Endodermal cell (in vitro differentiated cells): ENCODE measurements around the gene SNORC. TPM values are rescaled to one million over a fixed set of nuclear protein-coding genes. Genes with fewer than 3 reads are reported as not detected.

Experiments
- DNase-seq: peaks from one replicate; pipeline ENCODE4 v3.0.0-alpha.2; 2017
- H3K27ac ChIP-seq: 2 replicates; pipeline ENCODE4 v1.5.1; 2013; ENCODE audit warnings: mild to moderate bottlenecking, low read depth, low read length, moderate library complexity
- H3K27me3 ChIP-seq: 2 replicates; pipeline ENCODE4 v1.6.1; 2013; ENCODE audit warnings: mild to moderate bottlenecking, low read length, moderate library complexity; ENCODE audit not compliant: insufficient read depth, control insufficient read depth, poor library complexity, severe bottlenecking
- H3K36me3 ChIP-seq: 2 replicates; pipeline ENCODE4 v1.7.0; 2013; ENCODE audit warnings: mild to moderate bottlenecking, low read length, moderate library complexity; ENCODE audit not compliant: control insufficient read depth, insufficient read depth
- H3K4me1 ChIP-seq: one replicate; pipeline ENCODE4 v1.7.0; 2013; ENCODE audit warnings: low read length; ENCODE audit not compliant: control insufficient read depth, insufficient read depth
- H3K4me3 ChIP-seq: 2 replicates; pipeline ENCODE4 v1.5.1; 2013; ENCODE audit warnings: mild to moderate bottlenecking, low read length, moderate library complexity
- H3K9ac ChIP-seq: 2 replicates; pipeline ENCODE4 v1.6.1; 2013; ENCODE audit warnings: mild to moderate bottlenecking, low read length, moderate library complexity; ENCODE audit not compliant: poor library complexity, severe bottlenecking; ENCODE audit errors: extremely low read depth
- H3K9me3 ChIP-seq: 2 replicates; pipeline ENCODE4 v1.6.1; 2013; ENCODE audit warnings: mild to moderate bottlenecking, low read length, moderate library complexity; ENCODE audit not compliant: control insufficient read depth
- H3K27ac Mint-ChIP-seq: 2 replicates; pipeline ENCODE4 v1.8.0; 2020; ENCODE audit warnings: mixed read lengths
- H3K27me3 Mint-ChIP-seq: 2 replicates; pipeline ENCODE4 v1.8.0; 2021; ENCODE audit warnings: mild to moderate bottlenecking, mixed read lengths; ENCODE audit not compliant: insufficient read depth
- H3K36me3 Mint-ChIP-seq: 2 replicates; pipeline ENCODE4 v1.8.0; 2020; ENCODE audit warnings: low read depth, mixed read lengths
- H3K4me1 Mint-ChIP-seq: 2 replicates; pipeline ENCODE4 v1.8.0; 2020; ENCODE audit warnings: mixed read lengths
- H3K4me3 Mint-ChIP-seq: 2 replicates; pipeline ENCODE4 v1.8.0; 2020; ENCODE audit warnings: mild to moderate bottlenecking, moderate library complexity, mixed read lengths
- H3K9me3 Mint-ChIP-seq: 2 replicates; pipeline ENCODE4 v1.8.0; 2020; ENCODE audit warnings: mild to moderate bottlenecking, mixed read lengths
- CTCF ChIP-seq: fragments of 200-600 bp; sonication (generic); conservative IDR thresholded peaks from 2 replicates; pipeline ENCODE4 v1.5.0; 2021; ENCODE audit warnings: antibody characterized with exemption, mild to moderate bottlenecking
- WGBS, 2 experiments: methylation state at CpG; one replicate each; pipeline versions ENCODE4 v1.1.5 to v1.1.7; 2013; ENCODE audit warnings: missing lambda C conversion rate in 2 of 2, mixed read lengths in 1 of 2; ENCODE audit not compliant: insufficient coverage in 1 of 2, insufficient read length in 1 of 2; 5-methylcytosine and 5-hydroxymethylcytosine counted together
- total RNA-seq, 2 donors: library from RNA; stranded (reverse); fragmentation: NEBNext Ultra II Directional in 1 of 2; extraction: Animal tissue kit (Norgen Biotek cat#: 25700) in 1 of 2; gene quantifications; 2 replicates in 1 of 2; 3 replicates in 1 of 2; pipeline ENCODE4 v1.2.1, GENCODE V29; 2021

SNORC gene
- total RNA-seq, 2 donors from 2014 or later, result 3.6 to 5.0 TPM

GRCh38 chr2:232896720-232897597 is 26.9 kb downstream of the SNORC start:
- Mint-ChIP-seq H3K27me3 (peaks cover 1% of the 10 kb centered on the region), H3K9me3 (no peaks in the 10 kb centered on the region), H3K27ac (no peak overlapping the region), H3K4me1 (peaks cover 6% of the 10 kb centered on the region), H3K36me3 (no peaks in the 10 kb centered on the region), H3K4me3 (no peak overlapping the region)
- 92 to 100% methylated on average over 1 to 8 of the region's 9 CpGs for WGBS, 2 experiments
- Histone ChIP-seq H3K9me3 (no peaks in the 10 kb centered on the region), H3K4me1 (no peaks in the 10 kb centered on the region), H3K27ac (no peak overlapping the region), H3K27me3 (peaks cover 15% of the 10 kb centered on the region), H3K36me3 (no peaks in the 10 kb centered on the region), H3K9ac (no peak overlapping the region), H3K4me3 (no peak overlapping the region)
- peak; percentile 26 for DNase-seq
- no peak for TF ChIP-seq CTCF

- Mint-ChIP-seq H3K4me3 (no peak overlapping the region), H3K4me1 (peaks cover 6% of the 10 kb centered on the region), H3K9me3 (no peaks in the 10 kb centered on the region), H3K27ac (no peak overlapping the region), H3K36me3 (no peaks in the 10 kb centered on the region), H3K27me3 (peaks cover 7% of the 10 kb centered on the region)
- no peak for TF ChIP-seq CTCF
- 90 to 93% methylated on average over 19 to 24 of the region's 24 CpGs for WGBS, 2 experiments
- no peaks in the 10 kb centered on the region for H3K9me3 ChIP-seq
- DNase-seq, result peak; percentile 36
- no peak overlapping the region for H3K27ac ChIP-seq
- no peaks in the 10 kb centered on the region for H3K36me3 ChIP-seq
- H3K4me1 ChIP-seq, result no peaks in the 10 kb centered on the region
- peaks cover 21% of the 10 kb centered on the region for H3K27me3 ChIP-seq
- no peak overlapping the region for H3K9ac ChIP-seq
- no peak overlapping the region for H3K4me3 ChIP-seq
Measured at GRCh38 chr2:232897598-232898408, 27.7 kb downstream of the SNORC start.

GRCh38 chr2:232898592-232899543 is 28.8 kb downstream of the SNORC start:
- no peak overlapping the region for H3K4me3 Mint-ChIP-seq
- H3K9me3 Mint-ChIP-seq, result peaks cover 1% of the 10 kb centered on the region
- H3K36me3 ChIP-seq, result no peaks in the 10 kb centered on the region
- no peaks in the 10 kb centered on the region for H3K36me3 Mint-ChIP-seq
- no peak overlapping the region for H3K27ac ChIP-seq
- no peak overlapping the region for H3K27ac Mint-ChIP-seq
- peaks cover 21% of the 10 kb centered on the region for H3K27me3 ChIP-seq
- WGBS, 2 experiments, result 90 to 91% methylated on average over 17 to 18 of the region's 18 CpGs
- TF ChIP-seq CTCF, result no peak
- peaks cover 13% of the 10 kb centered on the region for H3K27me3 Mint-ChIP-seq
- H3K9ac ChIP-seq, result no peak overlapping the region
- H3K4me1 Mint-ChIP-seq, result peaks cover 6% of the 10 kb centered on the region
- H3K4me3 ChIP-seq, result no peak overlapping the region
- H3K4me1 ChIP-seq, result no peaks in the 10 kb centered on the region
- peak; percentile 45 for DNase-seq
- H3K9me3 ChIP-seq, result no peaks in the 10 kb centered on the region
